Liver (tissue), 9 donors: ENCODE data around the gene PSEN1. TPM values are rescaled to one million over a fixed set of nuclear protein-coding genes. Genes with fewer than 3 reads are reported as not detected.

Experiments used
- DNase-seq: peaks from one replicate; pipeline ENCODE4 v3.0.0-alpha.2; 2017; ENCODE audit warnings: low spot score
- H3K27ac ChIP-seq, 2 donors: one replicate each; pipeline ENCODE4 v1.7.0; 2013; ENCODE audit warnings: inconsistent platforms in 2 of 2, low read length in 2 of 2, control low read depth in 1 of 2, low read depth in 1 of 2, mild to moderate bottlenecking in 1 of 2
- H3K27me3 ChIP-seq, 4 donors: one replicate each; pipeline versions ENCODE4 v1.6.1 to v1.7.0; 2013; ENCODE audit warnings: low read length in 3 of 4, inconsistent platforms in 1 of 4, mild to moderate bottlenecking in 1 of 4, moderate library complexity in 1 of 4; ENCODE audit not compliant: control insufficient read depth in 4 of 4, insufficient read depth in 4 of 4
- H3K36me3 ChIP-seq, 4 donors: one replicate each; pipeline versions ENCODE4 v1.6.1 to v1.7.0; 2013; ENCODE audit warnings: low read length in 3 of 4, mild to moderate bottlenecking in 3 of 4, low read depth in 1 of 4, moderate library complexity in 1 of 4; ENCODE audit not compliant: control insufficient read depth in 4 of 4, insufficient read depth in 3 of 4
- H3K4me1 ChIP-seq, 4 donors: one replicate each; pipeline versions ENCODE4 v1.6.1 to v1.7.0; 2013; ENCODE audit warnings: low read length in 3 of 4, mild to moderate bottlenecking in 3 of 4, moderate library complexity in 1 of 4; ENCODE audit not compliant: control insufficient read depth in 4 of 4, insufficient read depth in 4 of 4
- H3K4me3 ChIP-seq, 3 donors: one replicate each; pipeline versions ENCODE4 v1.6.1 to v1.7.0; 2013; ENCODE audit warnings: low read length in 3 of 3, control low read depth in 1 of 3, low read depth in 1 of 3, mild to moderate bottlenecking in 1 of 3
- H3K9ac ChIP-seq, 2 donors: one replicate each; pipeline ENCODE4 v1.7.0; 2013; ENCODE audit warnings: low read length in 2 of 2, mild to moderate bottlenecking in 2 of 2, moderate library complexity in 2 of 2, control low read depth in 1 of 2, low read depth in 1 of 2
- H3K9me3 ChIP-seq, 4 donors: one replicate each; pipeline versions ENCODE4 v1.6.1 to v1.7.0; 2013; ENCODE audit warnings: low read length in 3 of 4; ENCODE audit not compliant: control insufficient read depth in 4 of 4
- EGR1 ChIP-seq, 2 donors: IDR thresholded peaks; 2 replicates each; pipeline ENCODE4 v1.6.1; 2016 to 2018; ENCODE audit warnings: antibody characterized with exemption in 2 of 2, low read depth in 2 of 2
- FOXA1 ChIP-seq: IDR thresholded peaks from 2 replicates; pipeline ENCODE4 v1.6.1; 2016; ENCODE audit warnings: antibody characterized with exemption
- FOXA2 ChIP-seq: IDR thresholded peaks from 2 replicates; pipeline ENCODE4 v1.6.1; 2016; ENCODE audit warnings: antibody characterized with exemption
- GABPA ChIP-seq, 2 donors: IDR thresholded peaks in 1 of 2; conservative IDR thresholded peaks in 1 of 2; 2 replicates each; pipeline ENCODE4 v1.6.1; 2016; ENCODE audit warnings: antibody characterized with exemption in 2 of 2, mild to moderate bottlenecking in 1 of 2, moderate library complexity in 1 of 2
- HNF4A ChIP-seq, 2 donors: conservative IDR thresholded peaks; 2 replicates each; pipeline ENCODE4 v1.6.1; 2016; ENCODE audit warnings: antibody characterized with exemption in 2 of 2, mild to moderate bottlenecking in 2 of 2
- HNF4G ChIP-seq: IDR thresholded peaks from 2 replicates; pipeline ENCODE4 v1.6.1; 2016; ENCODE audit warnings: antibody characterized with exemption
- JUND ChIP-seq, 2 donors: IDR thresholded peaks; 2 replicates each; pipeline ENCODE4 v1.6.1; 2016; ENCODE audit warnings: antibody characterized with exemption in 2 of 2
- RAD21 ChIP-seq, 2 donors: IDR thresholded peaks; 2 replicates each; pipeline ENCODE4 v1.6.1; 2016; ENCODE audit warnings: antibody characterized with exemption in 2 of 2, mild to moderate bottlenecking in 2 of 2
- RXRA ChIP-seq, 2 donors: IDR thresholded peaks; 2 replicates each; pipeline ENCODE4 v1.6.1; 2017 to 2018; ENCODE audit warnings: antibody characterized with exemption in 2 of 2, mild to moderate bottlenecking in 1 of 2
- SP1 ChIP-seq: IDR thresholded peaks from 2 replicates; pipeline ENCODE4 v1.6.1; 2018; ENCODE audit warnings: antibody characterized with exemption, mild to moderate bottlenecking
- TAF1 ChIP-seq: conservative IDR thresholded peaks from 2 replicates; pipeline ENCODE4 v1.6.1; 2016; ENCODE audit warnings: antibody characterized with exemption, mild to moderate bottlenecking
- YY1 ChIP-seq: IDR thresholded peaks from 2 replicates; pipeline ENCODE4 v1.6.1; 2016; ENCODE audit warnings: antibody characterized with exemption, mild to moderate bottlenecking
- WGBS: extraction: QIAGEN DNeasy Blood & Tissue Kit; methylation state at CpG from one replicate; pipeline ENCODE4 v1.1.7; 2013; 5-methylcytosine and 5-hydroxymethylcytosine counted together
- polyA plus RNA-seq, 2 donors: library from polyadenylated mRNA; stranded (reverse) in 1 of 2; unstranded in 1 of 2; fragments of 200-250 nt in 1 of 2; fragments of >200 nt in 1 of 2; fragmentation: Nextera tagmentation in 1 of 2; extraction: Ambion mirVana in 1 of 2; gene quantifications; one replicate each; pipeline versions ENCODE4 v1.2.1 to v1.2.3, GENCODE V29; 2013 to 2015
- total RNA-seq, 2 donors: library from RNA; depleted of rRNA; stranded (reverse); fragments of >200 nt; gene quantifications; one replicate each; pipeline ENCODE4 v1.2.3, GENCODE V29; 2014
- TF ChIP-seq, protein P1 (sequence below): fragments of 150-350 bp; IDR thresholded peaks from 2 replicates; pipeline ENCODE4 v1.5.1; 2017; ENCODE audit warnings: improper control_type of control experiment, low read depth, low read length; ENCODE audit not compliant: missing input control
- TF ChIP-seq, protein P2 (sequence below): IDR thresholded peaks from 2 replicates; pipeline ENCODE4 v1.6.1; 2016; ENCODE audit warnings: antibody characterized with exemption, mild to moderate bottlenecking
- TF ChIP-seq, protein P3 (sequence below): IDR thresholded peaks from 2 replicates; pipeline ENCODE4 v1.6.1; 2016; ENCODE audit warnings: antibody characterized with exemption
- TF ChIP-seq, protein P4 (sequence below): IDR thresholded peaks from 2 replicates; pipeline ENCODE4 v1.6.1; 2016; ENCODE audit warnings: antibody characterized with exemption
- TF ChIP-seq, protein P5 (sequence below): IDR thresholded peaks from 2 replicates; pipeline ENCODE4 v1.6.1; 2016; ENCODE audit warnings: antibody characterized with exemption
- donor health status: healthy.
- donor health status: healthy.
- donor health status: healthy.
- donor health status: healthy.
- donor health status: healthy.

Gene PSEN1
- total and polyA plus RNA-seq, 4 donors, result 10.4 to 36.2 (median 19.9) TPM

DNA sequence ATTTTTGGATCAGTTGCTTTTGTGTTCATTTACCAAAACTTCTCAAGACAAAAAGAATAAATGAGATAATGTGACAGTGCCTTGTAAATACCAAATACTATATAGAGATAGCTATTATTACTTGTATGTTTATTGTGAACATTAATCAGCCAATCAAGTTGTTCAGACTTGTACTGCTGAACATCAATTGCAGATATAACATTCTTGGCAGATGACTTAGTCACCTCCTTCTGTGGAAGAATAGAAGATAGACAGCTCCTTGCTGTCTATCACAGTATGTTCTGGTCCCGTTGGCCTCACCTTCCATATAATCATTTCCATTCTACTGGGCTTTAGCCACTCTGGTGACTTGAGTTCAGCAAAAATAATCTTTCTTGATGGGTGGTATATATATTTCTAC is 30.1 kb downstream of the PSEN1 start:
- H3K27ac ChIP-seq, result no peak overlapping the region
- H3K4me1 ChIP-seq, result peaks cover 0 to 6% (median 1%) of the 10 kb centered on the region in 4 donors
- H3K9ac ChIP-seq, result no peak overlapping the region
- no peak overlapping the region for H3K4me3 ChIP-seq
- H3K36me3 ChIP-seq, result peaks cover 4 to 30% (median 18%) of the 10 kb centered on the region in 4 donors
- H3K9me3 ChIP-seq, result no peaks in the 10 kb centered on the region
- no peak for TF ChIP-seq JUND (IDR thresholded peaks at IDR 0.05)
- TF ChIP-seq, protein P1, sequence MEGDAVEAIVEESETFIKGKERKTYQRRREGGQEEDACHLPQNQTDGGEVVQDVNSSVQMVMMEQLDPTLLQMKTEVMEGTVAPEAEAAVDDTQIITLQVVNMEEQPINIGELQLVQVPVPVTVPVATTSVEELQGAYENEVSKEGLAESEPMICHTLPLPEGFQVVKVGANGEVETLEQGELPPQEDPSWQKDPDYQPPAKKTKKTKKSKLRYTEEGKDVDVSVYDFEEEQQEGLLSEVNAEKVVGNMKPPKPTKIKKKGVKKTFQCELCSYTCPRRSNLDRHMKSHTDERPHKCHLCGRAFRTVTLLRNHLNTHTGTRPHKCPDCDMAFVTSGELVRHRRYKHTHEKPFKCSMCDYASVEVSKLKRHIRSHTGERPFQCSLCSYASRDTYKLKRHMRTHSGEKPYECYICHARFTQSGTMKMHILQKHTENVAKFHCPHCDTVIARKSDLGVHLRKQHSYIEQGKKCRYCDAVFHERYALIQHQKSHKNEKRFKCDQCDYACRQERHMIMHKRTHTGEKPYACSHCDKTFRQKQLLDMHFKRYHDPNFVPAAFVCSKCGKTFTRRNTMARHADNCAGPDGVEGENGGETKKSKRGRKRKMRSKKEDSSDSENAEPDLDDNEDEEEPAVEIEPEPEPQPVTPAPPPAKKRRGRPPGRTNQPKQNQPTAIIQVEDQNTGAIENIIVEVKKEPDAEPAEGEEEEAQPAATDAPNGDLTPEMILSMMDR, result no peak
- TF ChIP-seq RAD21 (IDR thresholded peaks at IDR 0.05), result no peak
- TF ChIP-seq GABPA (IDR thresholded peaks at IDR 0.05 in 1 of 2, conservative IDR thresholded peaks at IDR 0.05 in 1 of 2), result no peak
- TF ChIP-seq HNF4A (conservative IDR thresholded peaks at IDR 0.05), result no peak
- TF ChIP-seq RXRA (IDR thresholded peaks at IDR 0.05), result no peak
- DNase-seq, result no peak
- no peaks in the 10 kb centered on the region for H3K27me3 ChIP-seq
- WGBS, result 94% methylated on average over 1 of the region's 1 CpG

DNA sequence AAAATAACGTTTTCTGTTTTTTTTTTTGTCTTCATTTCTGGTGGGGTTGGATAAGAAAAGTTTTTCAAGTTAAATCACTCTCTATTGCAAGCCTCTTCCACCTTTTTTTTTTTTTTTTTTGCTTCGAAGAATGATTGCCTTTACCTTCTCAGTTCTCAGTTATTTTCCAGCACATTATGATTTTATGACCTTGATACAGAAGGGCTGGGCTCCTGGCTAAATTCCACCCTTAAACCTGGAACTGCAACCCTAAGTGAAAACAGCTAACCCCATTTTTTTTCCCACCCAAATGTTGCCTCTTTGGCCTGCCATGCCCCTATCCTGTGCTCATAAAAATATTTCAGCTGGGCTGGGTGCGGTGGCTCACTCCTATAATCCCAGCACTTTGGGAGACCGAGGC is 31.4 kb downstream of the PSEN1 start:
- Histone ChIP-seq H3K4me3 (no peak overlapping the region), H3K27ac (no peak overlapping the region), H3K4me1 (no peaks in the 10 kb centered on the region), H3K9ac (no peak overlapping the region), H3K9me3 (no peaks in the 10 kb centered on the region), H3K27me3 (no peaks in the 10 kb centered on the region), H3K36me3 (peaks cover 7 to 42% (median 29%) of the 10 kb centered on the region in 4 donors)
- TF ChIP-seq TAF1 (no peak), EGR1 (IDR thresholded peaks at IDR 0.05; ENCODE audit: low read depth in 2 of 2) (no peak), JUND (IDR thresholded peaks at IDR 0.05) (no peak), FOXA2 (no peak), SP1 (no peak), HNF4A (conservative IDR thresholded peaks at IDR 0.05) (no peak), FOXA1 (no peak), RXRA (IDR thresholded peaks at IDR 0.05) (no peak), RAD21 (IDR thresholded peaks at IDR 0.05) (no peak), HNF4G (no peak), GABPA (IDR thresholded peaks at IDR 0.05 in 1 of 2, conservative IDR thresholded peaks at IDR 0.05 in 1 of 2) (no peak), YY1 (no peak)
- TF ChIP-seq, protein P1, result no peak
- TF ChIP-seq, protein P2, sequence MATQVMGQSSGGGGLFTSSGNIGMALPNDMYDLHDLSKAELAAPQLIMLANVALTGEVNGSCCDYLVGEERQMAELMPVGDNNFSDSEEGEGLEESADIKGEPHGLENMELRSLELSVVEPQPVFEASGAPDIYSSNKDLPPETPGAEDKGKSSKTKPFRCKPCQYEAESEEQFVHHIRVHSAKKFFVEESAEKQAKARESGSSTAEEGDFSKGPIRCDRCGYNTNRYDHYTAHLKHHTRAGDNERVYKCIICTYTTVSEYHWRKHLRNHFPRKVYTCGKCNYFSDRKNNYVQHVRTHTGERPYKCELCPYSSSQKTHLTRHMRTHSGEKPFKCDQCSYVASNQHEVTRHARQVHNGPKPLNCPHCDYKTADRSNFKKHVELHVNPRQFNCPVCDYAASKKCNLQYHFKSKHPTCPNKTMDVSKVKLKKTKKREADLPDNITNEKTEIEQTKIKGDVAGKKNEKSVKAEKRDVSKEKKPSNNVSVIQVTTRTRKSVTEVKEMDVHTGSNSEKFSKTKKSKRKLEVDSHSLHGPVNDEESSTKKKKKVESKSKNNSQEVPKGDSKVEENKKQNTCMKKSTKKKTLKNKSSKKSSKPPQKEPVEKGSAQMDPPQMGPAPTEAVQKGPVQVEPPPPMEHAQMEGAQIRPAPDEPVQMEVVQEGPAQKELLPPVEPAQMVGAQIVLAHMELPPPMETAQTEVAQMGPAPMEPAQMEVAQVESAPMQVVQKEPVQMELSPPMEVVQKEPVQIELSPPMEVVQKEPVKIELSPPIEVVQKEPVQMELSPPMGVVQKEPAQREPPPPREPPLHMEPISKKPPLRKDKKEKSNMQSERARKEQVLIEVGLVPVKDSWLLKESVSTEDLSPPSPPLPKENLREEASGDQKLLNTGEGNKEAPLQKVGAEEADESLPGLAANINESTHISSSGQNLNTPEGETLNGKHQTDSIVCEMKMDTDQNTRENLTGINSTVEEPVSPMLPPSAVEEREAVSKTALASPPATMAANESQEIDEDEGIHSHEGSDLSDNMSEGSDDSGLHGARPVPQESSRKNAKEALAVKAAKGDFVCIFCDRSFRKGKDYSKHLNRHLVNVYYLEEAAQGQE, result no peak
- TF ChIP-seq, protein P3, sequence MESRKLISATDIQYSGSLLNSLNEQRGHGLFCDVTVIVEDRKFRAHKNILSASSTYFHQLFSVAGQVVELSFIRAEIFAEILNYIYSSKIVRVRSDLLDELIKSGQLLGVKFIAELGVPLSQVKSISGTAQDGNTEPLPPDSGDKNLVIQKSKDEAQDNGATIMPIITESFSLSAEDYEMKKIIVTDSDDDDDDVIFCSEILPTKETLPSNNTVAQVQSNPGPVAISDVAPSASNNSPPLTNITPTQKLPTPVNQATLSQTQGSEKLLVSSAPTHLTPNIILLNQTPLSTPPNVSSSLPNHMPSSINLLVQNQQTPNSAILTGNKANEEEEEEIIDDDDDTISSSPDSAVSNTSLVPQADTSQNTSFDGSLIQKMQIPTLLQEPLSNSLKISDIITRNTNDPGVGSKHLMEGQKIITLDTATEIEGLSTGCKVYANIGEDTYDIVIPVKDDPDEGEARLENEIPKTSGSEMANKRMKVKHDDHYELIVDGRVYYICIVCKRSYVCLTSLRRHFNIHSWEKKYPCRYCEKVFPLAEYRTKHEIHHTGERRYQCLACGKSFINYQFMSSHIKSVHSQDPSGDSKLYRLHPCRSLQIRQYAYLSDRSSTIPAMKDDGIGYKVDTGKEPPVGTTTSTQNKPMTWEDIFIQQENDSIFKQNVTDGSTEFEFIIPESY, result no peak
- TF ChIP-seq, protein P4, sequence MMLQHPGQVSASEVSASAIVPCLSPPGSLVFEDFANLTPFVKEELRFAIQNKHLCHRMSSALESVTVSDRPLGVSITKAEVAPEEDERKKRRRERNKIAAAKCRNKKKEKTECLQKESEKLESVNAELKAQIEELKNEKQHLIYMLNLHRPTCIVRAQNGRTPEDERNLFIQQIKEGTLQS, result no peak
- TF ChIP-seq, protein P5, sequence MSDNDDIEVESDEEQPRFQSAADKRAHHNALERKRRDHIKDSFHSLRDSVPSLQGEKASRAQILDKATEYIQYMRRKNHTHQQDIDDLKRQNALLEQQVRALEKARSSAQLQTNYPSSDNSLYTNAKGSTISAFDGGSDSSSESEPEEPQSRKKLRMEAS, result no peak
- WGBS, result 84% methylated on average over 4 of the region's 4 CpGs
- DNase-seq, result no peak
